Caco-2 (cell line): ENCODE data around the gene RBM25. TPM values are rescaled to one million over a fixed set of nuclear protein-coding genes. Genes with fewer than 3 reads are reported as not detected.

ENCODE experiments used
- BruUV-seq: library from RNA; stranded (reverse); fragments of 400-500 nt; replicated peaks from 2 replicates; lab custom pipeline; 2021; lab: Mats Ljungman, UMichigan
- CTCF ChIA-PET: fragments of 300-600 bp; sonication (Branson Sonifier 250); formaldehyde crosslinking; loops from one replicate; lab custom pipeline; 2022; ENCODE audit warnings: antibody characterized with exemption; lab: Charles Lee
- POLR2A ChIA-PET: fragments of 300-600 bp; sonication (Branson Sonifier 250); formaldehyde crosslinking; loops from one replicate; lab custom pipeline; 2022; ENCODE audit warnings: antibody characterized with exemption; lab: Charles Lee
- DNase-seq, 2 experiments: peaks; one replicate each; pipeline versions ENCODE4 v3.0.0 to v3.0.0-alpha.2; 2020 to 2022
- H3K27me3 ChIP-seq: replicated peaks from 2 replicates; pipeline ENCODE4 v1.6.0; 2011; ENCODE audit warnings: low read length; ENCODE audit not compliant: control insufficient read depth, insufficient read depth
- H3K36me3 ChIP-seq: 2 replicates; pipeline ENCODE4 v1.5.1; 2011; ENCODE audit warnings: low read length; ENCODE audit not compliant: control insufficient read depth, insufficient read depth
- H3K4me1 ChIP-seq: fragments of 250-450 bp; sonication (Bioruptor Pico); 2 replicates; pipeline ENCODE4 v1.5.1; 2020; ENCODE audit warnings: mild to moderate bottlenecking
- H3K4me3 ChIP-seq: 2 replicates; pipeline ENCODE4 v1.5.1; 2011; ENCODE audit warnings: low read depth, mild to moderate bottlenecking, control low read depth, low read length
- H3K9me3 ChIP-seq: fragments of 250-450 bp; sonication (Bioruptor Pico); 2 replicates; pipeline ENCODE4 v1.5.1; 2020; ENCODE audit warnings: mild to moderate bottlenecking, moderate library complexity
- H3K27ac Mint-ChIP-seq: one replicate; pipeline ENCODE4 v1.8.0; 2022; ENCODE audit warnings: mixed read lengths; ENCODE audit not compliant: unreplicated experiment
- H3K27me3 Mint-ChIP-seq: one replicate; pipeline ENCODE4 v1.8.0; 2022; ENCODE audit warnings: mixed read lengths; ENCODE audit not compliant: insufficient read depth, unreplicated experiment
- H3K36me3 Mint-ChIP-seq: one replicate; pipeline ENCODE4 v1.8.0; 2022; ENCODE audit warnings: mild to moderate bottlenecking, mixed read lengths; ENCODE audit not compliant: insufficient read depth, unreplicated experiment
- H3K4me1 Mint-ChIP-seq: one replicate; pipeline ENCODE4 v1.8.0; 2022; ENCODE audit warnings: low read depth, mixed read lengths; ENCODE audit not compliant: unreplicated experiment
- H3K4me3 Mint-ChIP-seq: one replicate; pipeline ENCODE4 v1.8.0; 2022; ENCODE audit warnings: mild to moderate bottlenecking, moderate library complexity, mixed read lengths; ENCODE audit not compliant: unreplicated experiment
- H3K9me3 Mint-ChIP-seq: one replicate; pipeline ENCODE4 v1.8.0; 2022; ENCODE audit warnings: mixed read lengths; ENCODE audit not compliant: unreplicated experiment
- CTCF ChIP-seq, 2 experiments: fragments of 200-600 bp in 1 of 2; IDR thresholded peaks; 1 replicate in 1 of 2; 2 replicates in 1 of 2; pipeline versions ENCODE4 v1.5.1 to v1.8.0; 2011 to 2022; ENCODE audit warnings: antibody characterized with exemption in 1 of 2, control low read depth in 1 of 2, inconsistent platforms in 1 of 2, low read depth in 1 of 2, low read length in 1 of 2, mild to moderate bottlenecking in 1 of 2, moderate library complexity in 1 of 2; ENCODE audit not compliant: insufficient read depth in 1 of 2, severe bottlenecking in 1 of 2, unreplicated experiment in 1 of 2
- intact Hi-C: fragments of 100-400 bp; cut with micrococcal nuclease; formaldehyde crosslinking; loops from one replicate; pipeline ENCODE4 v1.10.0; 2022; ENCODE audit not compliant: unreplicated experiment
- total RNA-seq: library from RNA; stranded (reverse); gene quantifications from 2 replicates; pipeline ENCODE4 v1.2.3, GENCODE V29; 2022

RBM25 gene
- total RNA-seq, 1 experiment from 2014 or later, result 89.3 TPM

GRCh38 chr14:73125746-73126145, 67.4 kb downstream of the RBM25 start:
- H3K4me1 ChIP-seq, result no peaks in the 10 kb centered on the region
- Mint-ChIP-seq H3K27me3 (no peaks in the 10 kb centered on the region), H3K36me3 (peaks cover 31% of the 10 kb centered on the region), H3K9me3 (no peaks in the 10 kb centered on the region), H3K4me1 (no peaks in the 10 kb centered on the region), H3K4me3 (no peak overlapping the region), H3K27ac (no peak overlapping the region)
- ChIA-PET POLR2A (interaction anchor here (1.1 kb wide), 1 partner anchor 10 kb away, joined by 3 read pairs; the partner anchor contains the start of gene PSEN1), CTCF (no interaction called here)
- BruUV-seq, result no TSS peak
- DNase-seq, result no peak
- H3K9me3 ChIP-seq, result no peaks in the 10 kb centered on the region
- intact Hi-C loops, result no loop called here
- no peaks in the 10 kb centered on the region for H3K36me3 ChIP-seq
- no peak overlapping the region for H3K4me3 ChIP-seq
- no peaks in the 10 kb centered on the region for H3K27me3 ChIP-seq
- no peak for TF ChIP-seq CTCF (IDR thresholded peaks at IDR 0.05; ENCODE audit: insufficient read depth in 1 of 2, low read depth in 1 of 2, low read length in 1 of 2, severe bottlenecking in 1 of 2, unreplicated experiment in 1 of 2)

GRCh38 chr14:73133795-73134194, 75.5 kb downstream of the RBM25 start:
- peaks cover 35% of the 10 kb centered on the region for H3K36me3 Mint-ChIP-seq
- intact Hi-C loops, result no loop called here
- H3K4me1 ChIP-seq, result no peaks in the 10 kb centered on the region
- ChIA-PET POLR2A (no interaction called here), CTCF (interaction anchor here (0.6 kb wide), 1 partner anchor 163 kb away, joined by 3 read pairs; no protein-coding TSS in a partner anchor)
- no peak overlapping the region for H3K4me3 Mint-ChIP-seq
- no peaks in the 10 kb centered on the region for H3K36me3 ChIP-seq
- H3K4me1 Mint-ChIP-seq, result peaks cover 8% of the 10 kb centered on the region
- H3K27ac Mint-ChIP-seq, result no peak overlapping the region
- no peak for DNase-seq
- H3K9me3 ChIP-seq, result no peaks in the 10 kb centered on the region
- TF ChIP-seq CTCF (IDR thresholded peaks at IDR 0.05; ENCODE audit: insufficient read depth in 1 of 2, low read depth in 1 of 2, low read length in 1 of 2, severe bottlenecking in 1 of 2, unreplicated experiment in 1 of 2), result no peak
- BruUV-seq, result no TSS peak
- H3K27me3 ChIP-seq, result no peaks in the 10 kb centered on the region
- no peak overlapping the region for H3K4me3 ChIP-seq
- H3K27me3 Mint-ChIP-seq, result no peaks in the 10 kb centered on the region
- peaks cover 16% of the 10 kb centered on the region for H3K9me3 Mint-ChIP-seq

GRCh38 chr14:73136085-73136386, 77.7 kb downstream of the RBM25 start:
- Histone ChIP-seq H3K27me3 (no peaks in the 10 kb centered on the region), H3K4me3 (peak overlapping the region; percentile 82), H3K4me1 (no peaks in the 10 kb centered on the region), H3K36me3 (no peaks in the 10 kb centered on the region), H3K9me3 (no peaks in the 10 kb centered on the region)
- H3K4me1 Mint-ChIP-seq, result peaks cover 8% of the 10 kb centered on the region
- CTCF ChIA-PET, result interaction anchor here (0.7 to 1.2 kb wide), 4 partner anchors 12 to 622 kb away, joined by 3 to 7 read pairs (median 4); no protein-coding TSS in a partner anchor
- peak overlapping the region; percentile 78 for H3K27ac Mint-ChIP-seq
- no peaks in the 10 kb centered on the region for H3K27me3 Mint-ChIP-seq
- H3K9me3 Mint-ChIP-seq, result peaks cover 16% of the 10 kb centered on the region
- H3K4me3 Mint-ChIP-seq, result peak overlapping the region; percentile 74
- BruUV-seq, result no TSS peak
- DNase-seq, result no peak
- POLR2A ChIA-PET, result interaction anchor here (0.6 to 1.3 kb wide), 15 partner anchors 10 to 1557 kb away, joined by 3 to 24 read pairs (median 5); partner anchors contain the start of genes RBM25, RIOX1 and ZFYVE1
- intact Hi-C loops, result no loop called here
- peaks cover 35% of the 10 kb centered on the region for H3K36me3 Mint-ChIP-seq
- no peak for TF ChIP-seq CTCF (IDR thresholded peaks at IDR 0.05; ENCODE audit: insufficient read depth in 1 of 2, low read depth in 1 of 2, low read length in 1 of 2, severe bottlenecking in 1 of 2, unreplicated experiment in 1 of 2)
